ENCODE measurements around the gene SPIB.
"Not testable (repeated sequence)": the region's sequence is repeated elsewhere in the genome, so short reads cannot be mapped to it uniquely, and the experiment has no call there.

Gene SPIB

DNA sequence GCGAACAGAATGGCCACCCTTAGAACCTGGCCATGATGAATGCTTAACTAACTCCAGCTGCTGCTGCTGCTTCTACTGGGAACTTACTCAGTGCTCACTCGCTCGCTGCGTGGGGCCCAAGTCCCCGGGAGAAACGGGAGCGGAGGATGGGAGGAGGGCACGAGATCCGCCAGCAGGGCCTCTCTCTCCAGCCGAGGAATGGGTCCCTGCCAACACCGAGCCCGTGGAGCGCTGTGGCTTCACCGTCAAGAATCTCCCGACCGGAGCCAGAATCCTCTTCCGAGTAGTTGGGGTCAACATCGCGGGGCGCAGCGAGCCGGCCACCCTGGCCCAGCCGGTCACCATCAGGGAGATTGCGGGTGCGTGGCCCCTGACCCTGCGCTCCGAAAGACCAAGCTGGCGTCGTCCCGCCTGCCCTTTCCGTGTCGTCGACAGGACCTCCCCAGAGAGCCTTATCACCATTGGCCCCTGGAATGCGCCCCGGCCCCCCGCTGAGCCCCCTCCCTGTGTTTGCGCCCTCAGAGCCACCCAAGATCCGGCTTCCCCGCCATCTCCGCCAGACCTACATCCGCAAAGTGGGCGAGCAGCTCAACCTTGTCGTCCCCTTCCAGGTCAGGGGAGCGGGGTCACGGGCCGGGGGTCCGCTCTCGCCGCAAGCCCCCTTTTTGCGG lies 39.8 kb downstream of the SPIB start:
- Mint-ChIP-seq H3K9me3 (no peaks in the 10 kb centered on the region), H3K4me1 (ENCODE audit: low read depth) (peaks cover 9% of the 10 kb centered on the region), H3K27ac (no peak overlapping the region), H3K27me3 (ENCODE audit: low read depth) (peaks cover 4% of the 10 kb centered on the region), H3K36me3 (ENCODE audit: low read depth) (no peaks in the 10 kb centered on the region), H3K4me3 (no peak overlapping the region)

DNA sequence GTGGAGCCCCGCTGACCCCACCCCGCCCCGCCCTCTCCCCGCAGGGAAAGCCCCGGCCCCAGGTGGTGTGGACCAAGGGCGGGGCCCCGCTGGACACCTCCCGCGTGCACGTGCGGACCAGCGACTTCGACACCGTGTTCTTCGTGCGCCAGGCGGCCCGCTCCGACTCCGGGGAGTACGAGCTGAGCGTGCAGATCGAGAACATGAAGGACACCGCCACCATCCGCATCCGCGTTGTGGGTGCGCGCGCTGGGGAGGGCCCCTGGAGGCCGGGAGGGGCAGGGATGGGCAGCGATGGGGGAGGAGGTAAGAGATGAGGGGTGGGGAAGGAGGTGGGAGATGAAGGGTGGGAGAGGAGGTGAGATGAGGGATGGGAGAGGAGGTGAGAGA lies 40.3 kb downstream of the SPIB start:
- Mint-ChIP-seq H3K27me3 (ENCODE audit: low read depth) (peaks cover 4% of the 10 kb centered on the region), H3K4me3 (no peak overlapping the region), H3K36me3 (ENCODE audit: low read depth) (no peaks in the 10 kb centered on the region), H3K4me1 (ENCODE audit: low read depth) (peaks cover 9% of the 10 kb centered on the region), H3K27ac (no peak overlapping the region), H3K9me3 (no peaks in the 10 kb centered on the region)

DNA sequence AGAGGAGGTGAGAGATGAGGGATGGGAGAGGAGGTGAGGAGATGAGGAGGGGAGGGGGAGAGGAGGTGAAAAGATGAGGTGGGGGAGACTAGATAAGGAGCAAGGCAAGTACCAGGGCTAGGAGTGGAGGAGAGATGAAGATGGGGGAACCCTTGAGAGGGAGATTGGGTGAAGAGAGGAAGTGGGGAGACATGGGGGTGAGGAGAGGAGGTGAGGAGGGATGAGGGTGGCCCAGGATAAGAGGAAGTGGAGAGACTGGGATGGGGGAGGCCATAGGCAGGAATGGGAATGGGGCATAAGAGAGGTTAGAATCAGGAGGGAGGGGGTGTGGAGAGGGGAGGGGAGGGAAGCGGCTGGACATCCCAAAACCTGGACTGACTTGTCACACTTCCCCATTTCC lies 40.9 kb downstream of the SPIB start:
- Mint-ChIP-seq H3K36me3 (ENCODE audit: low read depth) (no peaks in the 10 kb centered on the region), H3K27ac (no peak overlapping the region)

DNA sequence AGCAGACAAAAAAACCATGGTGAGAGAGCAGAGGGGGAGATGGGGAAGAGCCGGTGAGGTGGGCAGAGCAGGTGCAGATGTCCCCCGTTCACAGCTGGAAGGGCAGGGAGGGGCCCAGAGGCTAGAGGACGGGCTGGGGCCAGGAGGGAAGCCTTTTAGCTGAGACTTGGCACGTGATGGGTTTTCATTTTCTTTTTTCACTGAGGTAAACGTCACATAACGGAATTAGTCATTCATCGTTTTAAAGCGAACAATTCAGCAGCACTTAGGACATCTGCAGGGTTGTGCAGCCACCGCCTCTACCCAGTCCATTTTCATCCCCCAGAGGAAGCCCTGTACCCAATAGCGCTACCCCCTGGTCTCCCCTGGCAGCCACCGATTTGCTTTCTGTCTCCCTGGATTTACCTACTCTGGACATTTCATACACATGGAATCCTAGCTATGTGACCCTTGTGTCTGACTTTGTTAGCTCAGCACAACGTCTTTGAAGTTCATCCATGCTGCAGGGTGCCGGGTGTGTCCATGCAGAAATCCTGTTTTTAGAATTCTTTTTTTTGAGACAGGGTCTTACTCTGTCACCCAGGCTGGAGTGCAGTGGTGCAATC lies 41.5 kb downstream of the SPIB start:
- Mint-ChIP-seq H3K4me3 (no peak overlapping the region), H3K27me3 (ENCODE audit: low read depth) (peaks cover 4% of the 10 kb centered on the region), H3K9me3 (no peaks in the 10 kb centered on the region), H3K4me1 (ENCODE audit: low read depth) (peaks cover 9% of the 10 kb centered on the region), H3K36me3 (ENCODE audit: low read depth) (no peaks in the 10 kb centered on the region), H3K27ac (no peak overlapping the region)

More for the DNA sequence above, 40.9 kb downstream of the SPIB start:
- no peak overlapping the region for H3K4me3 Mint-ChIP-seq
- H3K9me3 Mint-ChIP-seq: no peaks in the 10 kb centered on the region
- peaks cover 9% of the 10 kb centered on the region for H3K4me1 Mint-ChIP-seq (ENCODE audit: low read depth)
- peaks cover 4% of the 10 kb centered on the region for H3K27me3 Mint-ChIP-seq (ENCODE audit: low read depth)

DNA sequence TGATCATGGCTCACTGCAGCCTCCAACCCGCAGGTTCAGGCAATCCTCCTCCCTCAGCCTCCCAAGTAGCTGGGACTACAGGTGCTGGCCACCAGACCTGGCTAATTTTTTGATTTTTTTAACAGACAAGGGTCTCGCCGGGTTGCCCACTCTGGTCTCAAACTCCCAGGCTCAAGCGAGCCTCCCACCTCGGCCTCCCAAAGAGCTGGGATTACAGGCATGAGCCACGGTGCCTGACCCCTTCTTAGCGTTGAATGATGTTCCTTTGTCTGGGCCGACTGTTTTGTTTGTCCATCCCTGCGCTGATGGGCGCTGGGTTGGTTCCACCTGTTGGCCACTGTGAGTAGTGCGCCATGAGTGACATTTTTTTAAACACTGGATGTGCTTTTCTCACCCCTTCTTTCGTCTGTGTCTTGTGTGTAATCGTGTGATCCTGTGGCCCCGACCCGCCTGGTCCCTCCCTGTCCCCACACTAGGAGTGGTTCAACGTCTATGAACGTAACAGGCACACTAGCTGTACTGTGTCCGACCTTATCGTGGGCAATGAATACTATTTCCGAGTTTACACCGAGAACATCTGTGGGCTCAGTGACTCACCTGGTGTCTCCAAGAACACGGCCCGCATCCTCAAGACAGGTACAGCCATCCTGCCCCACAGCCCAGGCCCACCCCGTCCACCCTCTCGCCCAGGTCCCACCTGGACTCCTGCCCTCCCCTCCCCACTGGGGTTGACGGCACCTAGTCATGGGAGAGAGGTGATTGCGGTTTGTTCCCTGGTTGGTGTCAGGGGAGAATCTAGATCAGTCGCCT lies 42.5 kb downstream of the SPIB start:
- Mint-ChIP-seq H3K36me3 (ENCODE audit: low read depth) (no peaks in the 10 kb centered on the region), H3K9me3 (no peaks in the 10 kb centered on the region), H3K27me3 (ENCODE audit: low read depth) (peaks cover 4% of the 10 kb centered on the region), H3K4me1 (ENCODE audit: low read depth) (peaks cover 9% of the 10 kb centered on the region), H3K4me3 (no peak overlapping the region), H3K27ac (no peak overlapping the region)

DNA sequence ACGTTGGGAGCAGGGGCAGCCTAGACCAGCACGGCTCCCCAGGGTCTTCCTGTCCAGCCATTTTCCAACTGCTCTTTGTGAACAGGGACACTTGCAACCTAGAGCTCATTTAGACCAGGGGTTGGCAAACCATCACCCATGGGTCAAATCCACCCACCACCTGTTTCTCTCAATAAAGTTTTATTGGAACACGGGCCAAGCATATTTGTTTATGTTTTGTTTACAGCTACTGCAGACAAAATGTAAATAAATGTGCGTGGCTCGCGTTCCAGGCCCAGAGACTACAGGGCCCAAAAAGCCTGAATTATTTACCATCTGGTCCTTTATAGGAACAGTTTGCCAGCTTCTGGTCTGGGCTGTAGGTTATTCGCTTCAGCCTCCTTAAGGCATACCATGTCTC lies 44.2 kb downstream of the SPIB start:
- Mint-ChIP-seq H3K27ac (no peak overlapping the region), H3K9me3 (no peaks in the 10 kb centered on the region), H3K4me3 (no peak overlapping the region), H3K36me3 (ENCODE audit: low read depth) (no peaks in the 10 kb centered on the region), H3K27me3 (ENCODE audit: low read depth) (no peaks in the 10 kb centered on the region), H3K4me1 (ENCODE audit: low read depth) (peaks cover 9% of the 10 kb centered on the region)

DNA sequence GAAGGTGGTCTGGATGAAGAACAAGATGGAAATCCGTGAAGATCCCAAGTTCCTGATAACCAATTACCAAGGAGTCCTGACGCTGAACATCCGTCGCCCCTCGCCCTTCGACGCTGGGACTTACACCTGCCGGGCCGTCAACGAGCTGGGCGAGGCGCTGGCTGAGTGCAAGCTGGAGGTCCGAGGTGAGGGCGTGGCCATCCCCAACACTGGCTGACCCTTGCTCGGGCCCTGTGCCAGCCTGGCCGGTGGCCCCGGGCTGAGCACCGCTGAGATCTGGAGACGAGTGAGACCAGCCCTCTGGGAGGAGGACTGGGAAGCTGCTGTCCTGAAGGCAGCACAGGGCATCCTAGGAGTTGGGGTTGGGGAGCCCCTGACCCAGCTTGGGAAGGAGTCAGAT lies 45.6 kb downstream of the SPIB start:
- no peak overlapping the region for H3K4me3 Mint-ChIP-seq
- no peaks in the 10 kb centered on the region for H3K36me3 Mint-ChIP-seq (ENCODE audit: low read depth)
- H3K27me3 Mint-ChIP-seq (ENCODE audit: low read depth): no peaks in the 10 kb centered on the region
- peaks cover 9% of the 10 kb centered on the region for H3K4me1 Mint-ChIP-seq (ENCODE audit: low read depth)
- no peak overlapping the region for H3K27ac Mint-ChIP-seq
- H3K9me3 Mint-ChIP-seq: no peaks in the 10 kb centered on the region

DNA sequence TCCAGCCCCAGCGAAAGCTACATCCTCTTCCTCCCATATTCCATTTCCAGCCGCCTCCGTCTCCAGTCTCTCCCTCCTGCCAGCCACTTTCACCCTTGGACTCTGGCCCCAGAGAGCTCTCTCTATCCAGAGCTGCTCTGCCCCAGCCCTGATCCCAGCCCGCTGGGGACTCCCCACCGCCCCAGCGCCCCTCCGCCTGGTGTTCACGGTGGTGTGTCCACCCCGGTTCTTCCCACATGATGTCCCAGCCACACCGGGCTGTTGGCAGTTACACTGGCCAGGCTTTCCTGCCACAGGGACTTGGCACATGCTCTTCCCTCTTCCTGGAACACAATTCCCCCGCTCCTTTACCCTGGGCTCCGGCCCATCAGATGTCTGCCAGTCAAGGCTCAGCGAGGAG lies 46.3 kb downstream of the SPIB start:
- no peaks in the 10 kb centered on the region for H3K9me3 Mint-ChIP-seq
- no peaks in the 10 kb centered on the region for H3K27me3 Mint-ChIP-seq (ENCODE audit: low read depth)
- H3K4me1 Mint-ChIP-seq (ENCODE audit: low read depth): peaks cover 8% of the 10 kb centered on the region
- no peak overlapping the region for H3K4me3 Mint-ChIP-seq
- H3K27ac Mint-ChIP-seq: no peak overlapping the region
- H3K36me3 Mint-ChIP-seq (ENCODE audit: low read depth): no peaks in the 10 kb centered on the region

DNA sequence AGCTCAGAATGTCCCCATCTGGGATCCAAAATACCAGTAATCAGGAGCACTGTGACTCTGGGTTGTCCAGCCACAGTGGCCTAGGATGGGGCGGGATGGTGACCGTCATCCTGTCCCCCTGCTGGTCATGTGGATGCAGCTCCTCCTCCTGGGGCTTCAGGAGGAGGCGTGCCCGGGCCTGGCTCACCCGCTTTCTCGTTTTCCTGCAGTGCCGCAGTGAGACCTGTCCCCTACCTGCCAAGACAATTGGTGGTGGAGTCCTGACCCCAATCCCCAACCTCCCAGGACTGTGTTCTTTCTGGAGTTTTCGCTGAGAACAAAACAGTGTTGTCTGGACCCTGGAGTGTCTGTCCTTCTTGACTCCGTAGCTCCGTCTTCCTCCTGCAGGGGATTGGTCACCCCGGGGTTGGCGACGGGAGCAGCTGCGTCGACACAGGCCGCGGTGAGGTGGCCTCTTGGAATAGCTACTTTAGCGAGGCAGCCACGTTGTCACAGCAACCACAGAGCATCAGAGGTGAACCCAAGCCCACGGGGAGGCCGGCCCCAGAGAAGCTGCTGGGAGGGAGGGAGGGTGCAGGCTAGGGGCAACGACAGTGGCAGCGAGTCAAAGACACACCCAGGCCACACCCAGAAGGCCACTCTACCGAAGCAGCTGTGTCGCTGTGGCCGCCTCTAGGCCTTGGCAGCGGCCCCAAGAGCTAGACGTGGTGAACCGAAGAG lies 47.4 kb downstream of the SPIB start:
- no peaks in the 10 kb centered on the region for H3K36me3 Mint-ChIP-seq (ENCODE audit: low read depth)
- H3K4me3 Mint-ChIP-seq: no peak overlapping the region
- H3K9me3 Mint-ChIP-seq: no peaks in the 10 kb centered on the region
- peaks cover 3% of the 10 kb centered on the region for H3K4me1 Mint-ChIP-seq (ENCODE audit: low read depth)
- H3K27me3 Mint-ChIP-seq (ENCODE audit: low read depth): no peaks in the 10 kb centered on the region
- no peak overlapping the region for H3K27ac Mint-ChIP-seq

DNA sequence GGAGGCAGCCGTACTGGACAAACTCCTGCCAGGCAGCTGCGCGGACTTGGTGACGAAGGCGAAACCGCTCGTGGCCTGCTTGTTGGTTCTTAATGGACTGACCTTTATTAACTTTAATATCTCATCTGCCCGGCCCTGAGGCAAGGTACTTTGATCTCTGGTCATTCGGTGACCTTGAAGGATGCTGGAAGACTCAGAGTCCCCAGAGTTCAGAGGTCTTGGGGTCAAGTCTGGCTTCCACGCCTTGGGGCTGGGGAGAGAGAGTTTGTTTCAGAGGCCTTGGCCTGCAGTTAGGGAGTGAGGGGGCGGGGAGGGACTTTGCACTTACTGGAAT lies 47.9 kb downstream of the SPIB start:
- H3K9me3 Mint-ChIP-seq: no peaks in the 10 kb centered on the region
- no peak overlapping the region for H3K4me3 Mint-ChIP-seq
- no peaks in the 10 kb centered on the region for H3K36me3 Mint-ChIP-seq (ENCODE audit: low read depth)
- no peaks in the 10 kb centered on the region for H3K27me3 Mint-ChIP-seq (ENCODE audit: low read depth)
- no peak overlapping the region for H3K27ac Mint-ChIP-seq
- no peaks in the 10 kb centered on the region for H3K4me1 Mint-ChIP-seq (ENCODE audit: low read depth)

DNA sequence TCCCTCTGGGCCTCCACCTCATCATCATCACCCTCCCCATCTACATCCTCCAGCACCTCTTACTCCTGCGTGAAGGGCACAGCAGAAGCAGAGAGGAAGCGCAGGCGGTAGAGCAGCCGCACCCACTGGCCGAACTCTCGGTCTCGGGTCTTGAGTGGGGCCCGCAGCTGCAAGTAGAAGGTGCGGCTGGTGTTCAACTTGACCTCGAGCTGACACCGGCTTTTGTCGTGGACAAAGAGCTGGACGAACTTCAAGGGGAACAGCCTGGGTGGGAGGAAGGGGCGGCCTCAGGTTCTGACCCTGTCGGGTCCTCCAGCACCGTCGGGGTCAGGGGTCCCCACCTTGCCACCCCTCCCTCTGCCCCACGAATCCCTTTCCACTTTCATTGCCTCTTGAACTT lies 48.8 kb downstream of the SPIB start:
- H3K27me3 Mint-ChIP-seq (ENCODE audit: low read depth): no peaks in the 10 kb centered on the region
- H3K36me3 Mint-ChIP-seq (ENCODE audit: low read depth): no peaks in the 10 kb centered on the region

DNA sequence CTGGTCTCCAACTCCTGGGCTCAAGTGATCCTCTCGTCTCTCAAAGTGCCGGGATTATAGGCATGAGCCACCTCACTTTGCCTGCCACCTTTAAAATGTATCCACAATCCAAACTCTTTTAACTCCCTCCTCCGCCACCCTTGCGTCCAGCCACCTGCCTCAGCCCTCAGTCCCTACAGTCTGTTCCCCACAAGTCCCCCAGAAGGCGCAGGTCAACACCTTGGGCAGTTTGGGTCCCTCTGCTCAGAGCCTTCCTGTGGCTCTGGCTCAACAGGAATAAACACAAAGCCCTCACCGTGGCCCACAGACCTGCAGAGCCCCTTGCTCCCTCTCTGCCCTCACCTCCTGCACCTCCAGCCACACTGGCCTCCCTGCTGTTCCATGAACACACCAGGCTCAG lies 50.1 kb downstream of the SPIB start:
- no peak overlapping the region for H3K27ac Mint-ChIP-seq
- no peak overlapping the region for H3K4me3 Mint-ChIP-seq
- H3K36me3 Mint-ChIP-seq (ENCODE audit: low read depth): no peaks in the 10 kb centered on the region
- H3K27me3 Mint-ChIP-seq (ENCODE audit: low read depth): no peaks in the 10 kb centered on the region
- no peaks in the 10 kb centered on the region for H3K9me3 Mint-ChIP-seq
- H3K4me1 Mint-ChIP-seq (ENCODE audit: low read depth): no peaks in the 10 kb centered on the region

More for the DNA sequence above, 48.8 kb downstream of the SPIB start:
- Mint-ChIP-seq H3K9me3 (no peaks in the 10 kb centered on the region), H3K27ac (no peak overlapping the region), H3K4me1 (ENCODE audit: low read depth) (no peaks in the 10 kb centered on the region), H3K4me3 (no peak overlapping the region)

DNA sequence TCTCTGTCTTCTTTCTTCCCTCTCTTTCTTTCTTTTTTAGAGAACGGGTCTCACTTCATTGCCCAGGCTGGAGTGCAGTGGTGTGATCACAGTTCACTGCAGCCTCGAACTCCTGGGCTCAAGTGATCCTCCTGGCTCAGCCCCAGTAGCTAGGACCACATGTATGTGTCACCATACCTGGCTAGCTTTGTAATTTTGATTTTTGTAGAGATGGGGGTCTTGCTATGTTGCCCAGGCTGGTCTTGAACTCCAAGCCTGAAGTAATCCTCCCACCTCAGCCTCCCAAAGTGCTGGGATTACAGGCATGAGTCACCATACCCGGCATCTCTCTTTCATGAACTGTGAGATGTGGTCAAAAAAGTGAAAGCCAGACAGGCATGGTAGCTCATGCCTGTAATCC lies 54.6 kb downstream of the SPIB start:
- peaks cover 13% of the 10 kb centered on the region for H3K4me1 Mint-ChIP-seq (ENCODE audit: low read depth)
- not testable (repeated sequence) for H3K36me3 Mint-ChIP-seq (ENCODE audit: low read depth); H3K9me3 Mint-ChIP-seq; H3K27me3 Mint-ChIP-seq (ENCODE audit: low read depth); H3K4me3 Mint-ChIP-seq; H3K27ac Mint-ChIP-seq

DNA sequence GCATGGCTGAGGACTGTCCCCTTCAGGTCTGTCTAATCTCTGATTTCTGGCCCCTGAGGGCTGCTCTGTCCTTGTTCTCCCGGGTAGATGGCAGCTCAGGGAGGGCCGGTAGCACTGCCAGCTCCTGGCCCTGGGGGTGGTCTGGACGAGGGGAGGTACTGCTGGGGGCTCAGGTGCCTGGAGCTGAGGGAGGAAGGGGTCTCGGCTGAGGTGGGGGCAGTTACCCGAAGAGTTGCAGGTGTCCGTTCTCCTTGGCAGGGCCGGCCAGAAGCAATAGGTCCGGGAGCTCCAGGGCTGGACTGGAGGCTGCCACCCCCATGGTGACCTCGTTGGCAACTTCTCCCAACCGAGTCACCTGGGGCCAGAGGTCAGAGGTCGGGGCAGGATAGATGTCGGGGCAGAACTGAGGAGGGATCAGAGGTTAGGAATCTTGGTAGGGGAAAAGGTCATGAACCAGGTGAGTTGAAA lies 56.4 kb downstream of the SPIB start:
- Mint-ChIP-seq H3K27ac (peak overlapping the region; percentile 75), H3K9me3 (no peaks in the 10 kb centered on the region), H3K4me3 (peak overlapping the region; percentile 65), H3K36me3 (ENCODE audit: low read depth) (peaks cover 11% of the 10 kb centered on the region), H3K4me1 (ENCODE audit: low read depth) (peaks cover 15% of the 10 kb centered on the region), H3K27me3 (ENCODE audit: low read depth) (no peaks in the 10 kb centered on the region)

Measured in T-helper 1 cell treated with Interleukin-12 subunit alpha and Interleukin-12 subunit beta and Interleukin-4 antibody, amounts not matched to agents 30 μg/mL and 1 μg/mL, for 36 hours (primary cell).